A549 (cell line): ENCODE results near the gene PSAPL1. TPM values are rescaled to one million over a fixed set of nuclear protein-coding genes. Genes with fewer than 3 reads are reported as not detected.

Source experiments
- ATAC-seq, 2 experiments: fragments of 200-7000 bp in 1 of 2; fragments of >200 bp in 1 of 2; cut with Nextera tagmentation in 1 of 2; cut with Tn5 transposase in 1 of 2; 3 replicates each; pipeline versions ENCODE4 v1.8.0 to v1.9.1; 2018 to 2020; ENCODE audit warnings: mild to moderate bottlenecking in 1 of 2, moderate library complexity in 1 of 2
- CTCF ChIA-PET: fragments of 300-600 bp; sonication (Branson Sonifier 250); formaldehyde crosslinking; extraction: SDS; loops from one replicate; lab custom pipeline; 2021; ENCODE audit warnings: antibody characterized with exemption, inconsistent platforms; lab: Yijun Ruan, JAX
- POLR2A ChIA-PET: fragments of 350-600 bp; formaldehyde crosslinking; extraction: SDS; loops from one replicate; lab custom pipeline; 2021; ENCODE audit warnings: antibody characterized with exemption, inconsistent platforms; lab: Yijun Ruan, JAX
- DNase-seq, 2 experiments: peaks; one replicate each; pipeline versions ENCODE4 v3.0.0 to v3.0.0-alpha.2; 2011 to 2016; ENCODE audit warnings: low read depth in 1 of 2, low spot score in 1 of 2
- FAIRE-seq: peaks from 2 replicates; lab custom pipeline; 2011; peaks lifted over from hg19 to GRCh38; lab: Jason Lieb, UNC
- H3K27ac ChIP-seq, 2 experiments: fragments of >200 bp; sonication (Bioruptor Twin); formaldehyde crosslinking; 3 replicates each; pipeline ENCODE4 v1.5.1; 2016 to 2017
- H3K4me1 ChIP-seq: fragments of >200 bp; sonication (Bioruptor Twin); formaldehyde crosslinking; 3 replicates; pipeline ENCODE4 v1.6.1; 2016
- H3K4me2 ChIP-seq: fragments of >200 bp; sonication (Bioruptor Twin); formaldehyde crosslinking; 3 replicates; pipeline ENCODE4 v1.6.1; 2016
- H3K4me3 ChIP-seq: fragments of >200 bp; sonication (Bioruptor Twin); formaldehyde crosslinking; 3 replicates; pipeline ENCODE4 v1.5.1; 2016
- H3K9me3 ChIP-seq: fragments of >200 bp; sonication (Bioruptor Twin); formaldehyde crosslinking; 3 replicates; pipeline ENCODE4 v1.6.1; 2016
- BHLHE40 ChIP-seq: IDR thresholded peaks from 2 replicates; pipeline ENCODE4 v1.6.1; 2012; ENCODE audit warnings: low read depth, low read length, inconsistent platforms
- CBX2 ChIP-seq: fragments of 200-600 bp; sonication (generic); IDR thresholded peaks from 2 replicates; pipeline ENCODE4 v1.6.1; 2016; ENCODE audit warnings: low read depth, mild to moderate bottlenecking, borderline replicate concordance
- CBX8 ChIP-seq: fragments of 200-600 bp; sonication (generic); IDR thresholded peaks from 2 replicates; pipeline ENCODE4 v1.6.1; 2016
- CHD2 ChIP-seq: fragments of 150-350 bp; IDR thresholded peaks from 2 replicates; pipeline ENCODE4 v1.6.1; 2014; ENCODE audit warnings: low read length; ENCODE audit not compliant: partially characterized antibody
- CHD4 ChIP-seq: fragments of 200-600 bp; sonication (generic); IDR thresholded peaks from 2 replicates; pipeline ENCODE4 v1.6.1; 2016; ENCODE audit warnings: antibody characterized with exemption, mild to moderate bottlenecking, borderline replicate concordance
- E2F6 ChIP-seq: IDR thresholded peaks from 2 replicates; pipeline ENCODE4 v1.6.1; 2012; ENCODE audit warnings: low read depth, borderline replicate concordance
- EHMT2 ChIP-seq: fragments of 200-600 bp; sonication (generic); IDR thresholded peaks from 2 replicates; pipeline ENCODE4 v1.6.1; 2016; ENCODE audit warnings: antibody characterized with exemption, low read depth, mild to moderate bottlenecking, moderate library complexity
- FOSL2 ChIP-seq, 2 experiments: fragments of 450-650 bp in 1 of 2; fragments of >200 bp in 1 of 2; sonication (Bioruptor Twin) in 1 of 2; formaldehyde crosslinking; IDR thresholded peaks; 2 replicates each; pipeline versions ENCODE4 v1.5.0 to v1.6.1; 2016 to 2020; ENCODE audit warnings: mild to moderate bottlenecking in 1 of 2, moderate library complexity in 1 of 2
- FOXS1 ChIP-seq: fragments of 250-450 bp; sonication (Bioruptor Pico); IDR thresholded peaks from 2 replicates; pipeline ENCODE4 v1.5.0; 2020; ENCODE audit warnings: mild to moderate bottlenecking, moderate library complexity
- HDAC2 ChIP-seq: fragments of 200-600 bp; sonication (generic); IDR thresholded peaks from 2 replicates; pipeline ENCODE4 v1.6.1; 2016
- HOXB5 ChIP-seq: fragments of 250-450 bp; sonication (Bioruptor Pico); IDR thresholded peaks from 2 replicates; pipeline ENCODE4 v1.5.0; 2020; ENCODE audit warnings: mild to moderate bottlenecking, moderate library complexity
- JUN ChIP-seq, 2 experiments: fragments of >200 bp; sonication (Bioruptor Twin); formaldehyde crosslinking; IDR thresholded peaks; 2 replicates in 1 of 2; 3 replicates in 1 of 2; pipeline ENCODE4 v1.6.1; 2016 to 2017
- KDM5A ChIP-seq: fragments of 200-600 bp; sonication (generic); IDR thresholded peaks from 2 replicates; pipeline ENCODE4 v1.6.1; 2016; ENCODE audit warnings: antibody characterized with exemption, mild to moderate bottlenecking
- MAZ ChIP-seq: fragments of 150-350 bp; IDR thresholded peaks from 2 replicates; pipeline ENCODE4 v1.6.1; 2014; ENCODE audit warnings: antibody characterized with exemption, low read depth, low read length, borderline replicate concordance
- NFE2L2 ChIP-seq: fragments of 150-350 bp; conservative IDR thresholded peaks from 2 replicates; pipeline ENCODE4 v1.6.1; 2014; ENCODE audit warnings: low read length
- PHF8 ChIP-seq: fragments of 200-600 bp; sonication (generic); IDR thresholded peaks from 2 replicates; pipeline ENCODE4 v1.6.1; 2016; ENCODE audit warnings: low read depth, mild to moderate bottlenecking, antibody characterized with exemption, moderate library complexity, borderline replicate concordance
- POLR2AphosphoS2 ChIP-seq: conservative IDR thresholded peaks from 2 replicates; pipeline ENCODE4 v1.6.1; 2012; ENCODE audit warnings: low read length, improper control_type of control experiment, inconsistent platforms
- SMC3 ChIP-seq: fragments of >200 bp; sonication (Bioruptor Twin); formaldehyde crosslinking; IDR thresholded peaks from 3 replicates; pipeline ENCODE4 v1.6.1; 2018; ENCODE audit warnings: inconsistent platforms
- SREBF2 ChIP-seq: fragments of 450-650 bp; IDR thresholded peaks from 2 replicates; pipeline ENCODE4 v1.6.1; 2014; ENCODE audit warnings: mild to moderate bottlenecking, moderate library complexity
- USF2 ChIP-seq: fragments of 450-650 bp; IDR thresholded peaks from 2 replicates; pipeline ENCODE4 v1.6.1; 2014; ENCODE audit warnings: antibody characterized with exemption
- ZFP36 ChIP-seq: fragments of 450-650 bp; IDR thresholded peaks from 2 replicates; pipeline ENCODE4 v1.6.1; 2014; ENCODE audit warnings: borderline replicate concordance; ENCODE audit not compliant: partially characterized antibody
- WGBS: methylation state at CpG from one replicate; pipeline ENCODE4 v1.1.6; 2017; ENCODE audit errors: missing lambda C conversion rate; 5-methylcytosine and 5-hydroxymethylcytosine counted together
- polyA plus RNA-seq, 4 experiments: library from polyadenylated mRNA; depleted of rRNA in 3 of 4; stranded (reverse); fragments of >200 nt; fragmentation: RNase III in 1 of 4; extraction: RNeasy Plus Mini Kit Qiagen cat#74134 plus additional on column Dnase treatment in 1 of 4; gene quantifications; 2 replicates in 3 of 4; 3 replicates in 1 of 4; pipeline ENCODE4 v1.2.3, GENCODE V29; 2011 to 2017
- TF ChIP-seq, protein P1 (sequence below): fragments of 250-450 bp; sonication (Bioruptor Pico); IDR thresholded peaks from 2 replicates; pipeline ENCODE4 v1.5.0; 2020; ENCODE audit warnings: low read depth, mild to moderate bottlenecking, moderate library complexity

Gene PSAPL1
- polyA plus RNA-seq, 2 of the 4 experiments (the other 2 are of a cell fraction) = 0.04 to 0.05 TPM

DNA sequence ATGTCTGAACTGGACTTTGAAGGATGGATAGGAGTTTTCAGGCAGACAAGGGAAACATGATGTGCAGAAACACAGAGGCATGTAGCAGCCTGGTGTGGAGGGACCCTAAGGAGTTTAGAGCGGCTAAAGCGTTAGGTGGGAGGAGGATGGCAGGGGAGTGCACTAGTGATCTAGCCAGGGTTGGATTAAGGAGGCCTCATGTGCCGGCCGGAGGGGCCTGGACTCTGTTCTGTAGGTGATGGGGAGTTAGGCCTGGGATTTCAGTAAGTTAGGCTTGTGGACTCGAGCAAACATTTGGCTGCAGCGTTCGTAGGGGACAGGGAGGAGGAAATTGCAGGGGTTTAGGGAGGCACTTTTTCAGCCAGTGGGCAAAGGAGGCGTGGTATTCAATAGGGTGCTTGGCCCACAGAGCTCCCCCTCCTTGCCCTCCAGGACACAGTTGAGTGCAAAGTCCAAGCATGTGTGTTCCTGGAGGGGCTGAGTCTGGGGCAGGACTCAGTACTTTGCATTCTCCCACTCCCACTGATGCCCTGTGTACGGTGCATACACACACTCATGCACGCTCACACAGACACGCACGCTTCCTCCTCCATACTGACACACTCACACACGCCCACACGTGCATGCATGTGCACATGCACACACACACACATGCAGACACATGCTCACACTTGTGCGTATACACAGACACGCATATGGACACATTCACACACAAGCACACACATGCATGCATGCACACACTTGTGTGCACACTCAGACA is 18.6 kb downstream of the PSAPL1 start:
- no peak overlapping the region for H3K27ac ChIP-seq
- no peak for ATAC-seq
- TF ChIP-seq CBX2 = no peak
- no peak for TF ChIP-seq HOXB5 (CRISPR knock-in tag)
- no peak for TF ChIP-seq PHF8
- TF ChIP-seq USF2 = no peak
- TF ChIP-seq POLR2AphosphoS2 = no peak
- H3K4me1 ChIP-seq = no peaks in the 10 kb centered on the region
- ChIA-PET POLR2A (no interaction called here), CTCF (interaction anchor here (0.7 kb wide), 1 partner anchor 58 kb away, joined by 3 read pairs; no protein-coding TSS in a partner anchor)
- H3K4me2 ChIP-seq = no peak overlapping the region
- FAIRE-seq = no peak
- H3K9me3 ChIP-seq = no peaks in the 10 kb centered on the region
- WGBS = 77% methylated on average over 16 of the region's 16 CpGs
- DNase-seq = no peak
- H3K4me3 ChIP-seq = no peak overlapping the region

GRCh38 chr4:7414736-7415510 is 19.8 kb downstream of the PSAPL1 start:
- H3K4me1 ChIP-seq = no peaks in the 10 kb centered on the region
- POLR2A ChIA-PET = no interaction called here
- H3K4me3 ChIP-seq = no peak overlapping the region
- H3K4me2 ChIP-seq = no peak overlapping the region
- FAIRE-seq (no peak), DNase-seq (no peak), ATAC-seq (no peak)
- no peak overlapping the region for H3K27ac ChIP-seq
- CTCF ChIA-PET = no interaction called here
- 68% methylated on average over 12 of the region's 12 CpGs for WGBS
- H3K9me3 ChIP-seq = no peaks in the 10 kb centered on the region
- TF ChIP-seq BHLHE40 = no peak

GRCh38 chr4:7414046-7414445 is 20.7 kb downstream of the PSAPL1 start:
- no peak for FAIRE-seq
- Histone ChIP-seq H3K27ac (no peak overlapping the region), H3K4me1 (no peaks in the 10 kb centered on the region), H3K9me3 (no peaks in the 10 kb centered on the region)
- CTCF ChIA-PET = interaction anchor here (1.0 kb wide), 1 partner anchor 306 kb away, joined by 3 read pairs; no protein-coding TSS in a partner anchor
- no peak for ATAC-seq
- POLR2A ChIA-PET = no interaction called here
- no peak for DNase-seq
- no peak for TF ChIP-seq SMC3
- TF ChIP-seq, all 56 proteins: peak for 0
- 88% methylated on average over 7 of the region's 9 CpGs for WGBS
- Histone ChIP-seq H3K4me2 (no peak overlapping the region), H3K4me3 (no peak overlapping the region)

- 68% methylated on average over 3 of the region's 4 CpGs for WGBS
Measured at GRCh38 chr4:7412554-7412912, 22.2 kb downstream of the PSAPL1 start.

GRCh38 chr4:7411896-7412553 is 22.7 kb downstream of the PSAPL1 start:
- WGBS = 63% methylated on average over 9 of the region's 12 CpGs
- ChIA-PET POLR2A (no interaction called here), CTCF (interaction anchor here (0.6 to 1.0 kb wide), 2 partner anchors 27 to 98 kb away, joined by 3 read pairs; no protein-coding TSS in a partner anchor)
- no peaks in the 10 kb centered on the region for H3K4me1 ChIP-seq
- no peaks in the 10 kb centered on the region for H3K9me3 ChIP-seq
- no peak for DNase-seq
- FAIRE-seq = no peak
- no peak for ATAC-seq
- H3K4me3 ChIP-seq = no peak overlapping the region
- no peak overlapping the region for H3K27ac ChIP-seq
- H3K4me2 ChIP-seq = no peak overlapping the region
- TF ChIP-seq MAZ = no peak
- TF ChIP-seq KDM5A = no peak
- no peak for TF ChIP-seq FOSL2 (IDR thresholded peaks at IDR 0.05)
- TF ChIP-seq FOSL2 (CRISPR knock-in tag; IDR thresholded peaks at IDR 0.05) = no peak
- TF ChIP-seq NFE2L2 = no peak
- no peak for TF ChIP-seq SREBF2
- TF ChIP-seq CHD4 = no peak
- TF ChIP-seq JUN (IDR thresholded peaks at IDR 0.05) = no peak
- no peak for TF ChIP-seq CHD2
- TF ChIP-seq CBX8 = no peak
- no peak for TF ChIP-seq FOXS1
- TF ChIP-seq E2F6 = no peak
- no peak for TF ChIP-seq ZFP36
- TF ChIP-seq EHMT2 = no peak
- TF ChIP-seq HDAC2 = no peak

More at GRCh38 chr4:7412554-7412912, 22.2 kb downstream of the PSAPL1 start:
- Histone ChIP-seq H3K27ac (no peak overlapping the region), H3K9me3 (no peaks in the 10 kb centered on the region), H3K4me1 (no peaks in the 10 kb centered on the region), H3K4me2 (no peak overlapping the region), H3K4me3 (no peak overlapping the region)
- FAIRE-seq = no peak
- no peak for ATAC-seq
- POLR2A ChIA-PET = no interaction called here
- no peak for DNase-seq
- CTCF ChIA-PET = interaction anchor here (1.0 kb wide), 1 partner anchor 28 kb away, joined by 3 read pairs; no protein-coding TSS in a partner anchor
- TF ChIP-seq JUN (IDR thresholded peaks at IDR 0.05) (no peak), NFE2L2 (no peak)
- TF ChIP-seq, protein P1, sequence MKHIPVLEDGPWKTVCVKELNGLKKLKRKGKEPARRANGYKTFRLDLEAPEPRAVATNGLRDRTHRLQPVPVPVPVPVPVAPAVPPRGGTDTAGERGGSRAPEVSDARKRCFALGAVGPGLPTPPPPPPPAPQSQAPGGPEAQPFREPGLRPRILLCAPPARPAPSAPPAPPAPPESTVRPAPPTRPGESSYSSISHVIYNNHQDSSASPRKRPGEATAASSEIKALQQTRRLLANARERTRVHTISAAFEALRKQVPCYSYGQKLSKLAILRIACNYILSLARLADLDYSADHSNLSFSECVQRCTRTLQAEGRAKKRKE (CRISPR knock-in tag) = no peak
